Lung (tissue), 12 donors: Measurements from ENCODE around the gene FARP1. TPM values are rescaled to one million over a fixed set of nuclear protein-coding genes. Genes with fewer than 3 reads are reported as not detected.
A peak's percentile ranks its signal among the peaks of the same experiment; 100 is the strongest.
"Not testable (repeated sequence)": the region's sequence is repeated elsewhere in the genome, so short reads cannot be mapped to it uniquely, and the experiment has no call there.

Experiments used
- ATAC-seq: fragments of 200-7000 bp; cut with Tn5 transposase; one replicate; pipeline ENCODE4 v1.9.1; 2020; ENCODE audit warnings: moderate number of reproducible peaks; ENCODE audit not compliant: insufficient read depth, low FRiP score
- DNase-seq, 3 donors: peaks; one replicate each; pipeline ENCODE4 v3.0.0-alpha.2; 2013 to 2017
- H3K27ac ChIP-seq, 2 donors: one replicate each; pipeline ENCODE4 v1.5.1; 2013; ENCODE audit warnings: mild to moderate bottlenecking in 2 of 2, moderate library complexity in 2 of 2, control low read depth in 1 of 2, inconsistent platforms in 1 of 2, low read depth in 1 of 2, low read length in 1 of 2
- H3K27me3 ChIP-seq, 3 donors: one replicate each; pipeline ENCODE4 v1.5.1; 2013; ENCODE audit warnings: low read length in 2 of 3; ENCODE audit not compliant: control insufficient read depth in 3 of 3, insufficient read depth in 3 of 3
- H3K36me3 ChIP-seq, 4 donors: one replicate each; pipeline ENCODE4 v1.5.1; 2013; ENCODE audit warnings: low read length in 4 of 4, mild to moderate bottlenecking in 1 of 4, moderate library complexity in 1 of 4; ENCODE audit not compliant: control insufficient read depth in 4 of 4, insufficient read depth in 4 of 4
- H3K4me1 ChIP-seq, 5 donors: one replicate each; pipeline ENCODE4 v1.5.1; 2013; ENCODE audit warnings: low read length in 5 of 5, mild to moderate bottlenecking in 2 of 5, moderate library complexity in 1 of 5; ENCODE audit not compliant: control insufficient read depth in 5 of 5, insufficient read depth in 5 of 5
- H3K4me3 ChIP-seq: one replicate; pipeline ENCODE4 v1.5.1; 2013; ENCODE audit warnings: mild to moderate bottlenecking, control low read depth, moderate library complexity
- H3K9ac ChIP-seq, 2 donors: one replicate each; pipeline ENCODE4 v1.5.1; 2013; ENCODE audit warnings: low read length in 2 of 2, control low read depth in 1 of 2; ENCODE audit not compliant: insufficient read depth in 1 of 2
- H3K9me3 ChIP-seq, 4 donors: one replicate each; pipeline ENCODE4 v1.5.1; 2013; ENCODE audit warnings: low read length in 3 of 4, mild to moderate bottlenecking in 1 of 4, moderate library complexity in 1 of 4; ENCODE audit not compliant: control insufficient read depth in 4 of 4, insufficient read depth in 3 of 4
- CTCF ChIP-seq: IDR thresholded peaks from 2 replicates; pipeline ENCODE4 v1.5.1; 2012; ENCODE audit warnings: mild to moderate bottlenecking; ENCODE audit errors: control extremely low read depth, extremely low read depth
- WGBS, 2 donors: extraction: QIAGEN DNeasy Blood & Tissue Kit; methylation state at CpG; one replicate each; pipeline ENCODE4 v1.1.7; 2013; 5-methylcytosine and 5-hydroxymethylcytosine counted together
- polyA plus RNA-seq, 2 donors: library from polyadenylated mRNA; stranded (reverse); fragments of 200-250 nt; gene quantifications; one replicate each; pipeline ENCODE4 v1.2.1, GENCODE V29; 2013
- total RNA-seq, 2 donors: library from RNA; depleted of rRNA in 1 of 2; stranded (reverse); fragments of >200 nt in 1 of 2; gene quantifications; one replicate each; pipeline ENCODE4 v1.2.1, GENCODE V29; 2014 to 2021
- donor health status: control.
- donor health status: control.
- donor health status: Bipolar disorder and iron deficiency.
- donor health status: healthy.
- donor health status: DM: yes; HTN: yes; CAD: no.

The FARP1 gene
- total and polyA plus RNA-seq, 4 donors: 20.8 to 102 (median 54.4) TPM

- DNase-seq (peak; percentile 71 to 89 (median 88)), ATAC-seq (no peak)
- 63 to 77% methylated on average over 18 of the region's 18 CpGs for WGBS, 2 donors
- peaks cover 0 to 32% (median 16%) of the 10 kb centered on the region in 5 donors for H3K4me1 ChIP-seq
- H3K4me3 ChIP-seq: no peak overlapping the region
- H3K9me3 ChIP-seq: no peaks in the 10 kb centered on the region
- no peaks in the 10 kb centered on the region for H3K27me3 ChIP-seq
- no peak for TF ChIP-seq CTCF
- peak overlapping the region in 1 of 2 donors; percentile 30 for H3K9ac ChIP-seq
- H3K27ac ChIP-seq: no peak overlapping the region
- H3K36me3 ChIP-seq: no peaks in the 10 kb centered on the region
These were observed 124.4 kb downstream of the FARP1 start for GRCh38 chr13:98267080-98267912.

- Histone ChIP-seq H3K27ac (no peak overlapping the region), H3K27me3 (no peaks in the 10 kb centered on the region), H3K4me3 (no peak overlapping the region), H3K36me3 (no peaks in the 10 kb centered on the region), H3K4me1 (peaks cover 2 to 48% (median 32%) of the 10 kb centered on the region in 5 donors), H3K9me3 (no peaks in the 10 kb centered on the region), H3K9ac (no peak overlapping the region)
- 93% methylated on average over 4 of the region's 4 CpGs for WGBS, 2 donors
- no peak for TF ChIP-seq CTCF
- DNase-seq: no peak
- no peak for ATAC-seq
These were observed 126.5 kb downstream of the FARP1 start for GRCh38 chr13:98269386-98269785.

DNA sequence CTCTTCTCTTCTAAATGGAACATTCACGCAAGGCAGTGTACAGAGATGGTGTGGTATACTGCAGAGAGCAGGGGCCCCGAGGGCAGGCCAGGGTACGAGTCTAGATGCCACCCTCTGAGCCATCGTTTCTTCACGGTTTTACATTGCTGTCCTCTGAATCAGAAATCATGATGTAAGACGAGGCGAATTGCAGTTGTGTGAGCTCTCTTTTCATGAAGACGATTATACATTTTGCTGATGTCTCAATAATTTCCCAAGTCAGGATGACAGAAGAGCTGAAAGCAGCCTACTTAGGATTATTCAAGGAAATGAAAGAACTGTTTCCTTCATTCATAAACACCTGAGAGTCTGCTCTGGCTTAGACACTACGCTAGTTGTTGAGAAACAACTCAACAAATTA lies 127.9 kb downstream of the FARP1 start:
- Histone ChIP-seq H3K27ac (no peak overlapping the region), H3K4me1 (peaks cover 2 to 56% (median 35%) of the 10 kb centered on the region in 5 donors), H3K36me3 (no peaks in the 10 kb centered on the region), H3K9me3 (no peaks in the 10 kb centered on the region), H3K4me3 (no peak overlapping the region), H3K27me3 (no peaks in the 10 kb centered on the region), H3K9ac (no peak overlapping the region)
- no peak for TF ChIP-seq CTCF
- no peak for DNase-seq
- no peak for ATAC-seq
- 96 to 98% methylated on average over 9 of the region's 9 CpGs for WGBS, 2 donors

DNA sequence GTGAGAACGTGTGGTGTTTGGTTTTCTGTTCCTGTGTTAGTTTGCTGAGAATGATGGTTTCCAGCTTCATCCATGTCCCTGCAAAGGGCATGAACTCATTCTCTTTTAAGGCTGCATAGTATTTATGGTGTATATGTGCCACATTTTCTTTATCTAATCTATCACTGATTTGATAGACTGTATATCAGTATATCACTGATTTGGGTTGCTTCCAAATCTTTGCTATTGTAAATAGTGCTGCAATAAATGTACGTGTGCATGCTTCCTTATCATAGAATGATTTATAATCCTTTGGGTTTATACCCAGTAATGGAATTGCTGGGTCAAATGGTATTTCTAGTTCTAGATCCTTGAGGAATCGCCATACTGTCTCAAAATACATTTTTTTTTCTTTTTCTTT lies 128.8 kb downstream of the FARP1 start:
- peak in 2 of 3 donors; percentile 46 to 56 for DNase-seq
- not testable (repeated sequence) for H3K27ac ChIP-seq, ATAC-seq, H3K27me3 ChIP-seq, H3K9ac ChIP-seq, H3K36me3 ChIP-seq, H3K9me3 ChIP-seq, H3K4me3 ChIP-seq
- 66 to 82% methylated on average over 3 of the region's 3 CpGs for WGBS, 2 donors
- H3K4me1 ChIP-seq: peaks cover 2 to 51% (median 32%) of the 10 kb centered on the region in 5 donors
